Measurements from ENCODE around the gene DCP1B.

- TF ChIP-seq EZH2 (IDR thresholded peaks at IDR 0.05; ENCODE audit: borderline replicate concordance) (no peak), EZH2phosphoT487 (IDR thresholded peaks at IDR 0.05; ENCODE audit: low read depth, severe bottlenecking, unreplicated experiment) (no peak)
Observed at GRCh38 chr12:1972260-1972659, 32.0 kb downstream of the DCP1B start.

All from hepatocyte (in vitro differentiated cells).